SK-N-SH (cell line): ENCODE results near the gene LEPR. TPM values are rescaled to one million over a fixed set of nuclear protein-coding genes. Genes with fewer than 3 reads are reported as not detected.
"Not testable (repeated sequence)": the region's sequence is repeated elsewhere in the genome, so short reads cannot be mapped to it uniquely, and the experiment has no call there.

Source experiments
- CTCF ChIA-PET: fragments of 300-600, 350-600 bp; formaldehyde crosslinking; extraction: SDS; loops from one replicate; lab custom pipeline; 2021; lab: Yijun Ruan, JAX
- POLR2A ChIA-PET: fragments of 350-600 bp; sonication (Branson Sonifier 250); formaldehyde crosslinking; extraction: SDS; loops from one replicate; lab custom pipeline; 2020; ENCODE audit warnings: antibody characterized with exemption, inconsistent platforms; lab: Yijun Ruan, JAX
- DNase-seq: peaks from one replicate; pipeline ENCODE4 v3.0.0; 2012
- H2AFZ ChIP-seq: fragments of 200-600 bp; sonication (generic); 2 replicates; pipeline ENCODE4 v1.8.1; 2016; ENCODE audit warnings: antibody characterized with exemption, mild to moderate bottlenecking, low read depth
- H3F3A ChIP-seq: fragments of 200-600 bp; sonication (generic); replicated peaks from 2 replicates; pipeline ENCODE3; 2016; ENCODE audit warnings: antibody characterized with exemption, mild to moderate bottlenecking; ENCODE audit not compliant: insufficient read depth
- H3K27ac ChIP-seq, 2 experiments: fragments of 200-500 bp in 1 of 2; fragments of 200-600 bp in 1 of 2; sonication (Bioruptor generic) in 1 of 2; sonication (generic), shearing (Covaris generic) in 1 of 2; 2 replicates each; pipeline versions ENCODE4 v1.5.1 to v1.6.1; 2014 to 2016; ENCODE audit warnings: low read depth in 2 of 2, inconsistent platforms in 1 of 2, low read length in 1 of 2, mild to moderate bottlenecking in 1 of 2, mixed read lengths in 1 of 2
- H3K27me3 ChIP-seq: fragments of 200-600 bp; sonication (generic), shearing (Covaris generic); 2 replicates; pipeline ENCODE4 v1.6.1; 2016; ENCODE audit warnings: mixed run types; ENCODE audit not compliant: insufficient read depth
- H3K36me3 ChIP-seq, 2 experiments: fragments of 200-500 bp in 1 of 2; fragments of 200-600 bp in 1 of 2; sonication (Bioruptor generic) in 1 of 2; sonication (generic) in 1 of 2; replicated peaks in 1 of 2; 2 replicates each; pipeline versions ENCODE3 to v1.5.1; 2014 to 2016; ENCODE audit warnings: low read length in 1 of 2, mild to moderate bottlenecking in 1 of 2; ENCODE audit not compliant: insufficient read depth in 2 of 2, control insufficient read depth in 1 of 2
- H3K4me1 ChIP-seq, 2 experiments: fragments of 200-500 bp in 1 of 2; fragments of 200-600 bp in 1 of 2; sonication (Bioruptor generic) in 1 of 2; sonication (generic), shearing (Covaris generic) in 1 of 2; 2 replicates each; pipeline versions ENCODE4 v1.5.1 to v1.6.1; 2014 to 2016; ENCODE audit warnings: low read depth in 1 of 2, low read length in 1 of 2, mixed run types in 1 of 2; ENCODE audit not compliant: insufficient read depth in 2 of 2, control insufficient read depth in 1 of 2
- H3K4me2 ChIP-seq: fragments of 200-600 bp; sonication (generic), shearing (Covaris generic); 2 replicates; pipeline ENCODE4 v1.6.1; 2017; ENCODE audit warnings: mixed run types
- H3K4me3 ChIP-seq, 2 experiments: fragments of 200-500 bp in 1 of 2; fragments of 200-600 bp in 1 of 2; sonication (Bioruptor generic) in 1 of 2; sonication (generic), shearing (Covaris generic) in 1 of 2; 2 replicates each; pipeline versions ENCODE4 v1.5.1 to v1.8.1; 2014 to 2016; ENCODE audit warnings: low read depth in 2 of 2, inconsistent platforms in 1 of 2, low read length in 1 of 2, mild to moderate bottlenecking in 1 of 2, mixed read lengths in 1 of 2, moderate library complexity in 1 of 2
- H3K79me2 ChIP-seq: fragments of 200-600 bp; sonication (generic); 2 replicates; pipeline ENCODE4 v1.8.1; 2017; ENCODE audit warnings: mild to moderate bottlenecking; ENCODE audit not compliant: insufficient read depth
- H3K9ac ChIP-seq: fragments of 200-600 bp; sonication (generic); 2 replicates; pipeline ENCODE4 v1.6.1; 2017; ENCODE audit warnings: mixed run types
- H3K9me2 ChIP-seq: fragments of 200-600 bp; sonication (generic); 2 replicates; pipeline ENCODE4 v1.6.1; 2017; ENCODE audit warnings: mixed run types
- H3K9me3 ChIP-seq: fragments of 200-600 bp; sonication (generic); 2 replicates; pipeline ENCODE4 v1.6.1; 2017; ENCODE audit warnings: mixed run types, mild to moderate bottlenecking, moderate library complexity
- H4K20me1 ChIP-seq: fragments of 200-600 bp; sonication (generic); 2 replicates; pipeline ENCODE4 v1.6.1; 2017; ENCODE audit warnings: mild to moderate bottlenecking, mixed run types; ENCODE audit not compliant: insufficient read depth
- EP300 ChIP-seq, 2 experiments: IDR thresholded peaks; 2 replicates each; pipeline versions ENCODE4 v1.4.0 to v1.6.1; 2012; ENCODE audit warnings: borderline replicate concordance in 1 of 2, low read depth in 1 of 2, low read length in 1 of 2
- GATA2 ChIP-seq: sonication (generic); formaldehyde crosslinking; IDR thresholded peaks from 2 replicates; pipeline ENCODE4 v1.5.0; 2020; ENCODE audit warnings: mild to moderate bottlenecking, missing genetic modification reagents
- JUND ChIP-seq: IDR thresholded peaks from 2 replicates; pipeline ENCODE4 v1.4.0; 2012
- MXI1 ChIP-seq: IDR thresholded peaks from 2 replicates; pipeline ENCODE4 v1.6.1; 2012; ENCODE audit warnings: mild to moderate bottlenecking, low read depth, low read length, improper control_type of control experiment
- NRF1 ChIP-seq: IDR thresholded peaks from 2 replicates; pipeline ENCODE4 v1.6.1; 2012; ENCODE audit warnings: low read depth, mild to moderate bottlenecking, low read length
- POLR2AphosphoS5 ChIP-seq: IDR thresholded peaks from 2 replicates; pipeline ENCODE4 v1.6.1; 2012; ENCODE audit warnings: low read depth, low read length
- RAD21 ChIP-seq: IDR thresholded peaks from 2 replicates; pipeline ENCODE4 v1.6.1; 2012; ENCODE audit warnings: mild to moderate bottlenecking, low read length
- RCOR1 ChIP-seq: fragments of 150-350 bp; IDR thresholded peaks from 2 replicates; pipeline ENCODE4 v1.6.1; 2017; ENCODE audit warnings: antibody characterized with exemption, low read length
- SMC3 ChIP-seq: IDR thresholded peaks from 2 replicates; pipeline ENCODE4 v1.6.1; 2012; ENCODE audit warnings: low read depth, low read length, improper control_type of control experiment
- TAF1 ChIP-seq: IDR thresholded peaks from 2 replicates; pipeline ENCODE4 v1.6.1; 2012; ENCODE audit warnings: low read depth, mild to moderate bottlenecking, low read length, moderate library complexity, borderline replicate concordance
- TCF12 ChIP-seq: IDR thresholded peaks from 2 replicates; pipeline ENCODE4 v1.4.0; 2012
- YY1 ChIP-seq: IDR thresholded peaks from 2 replicates; pipeline ENCODE4 v1.4.0; 2012; ENCODE audit warnings: low read depth, mild to moderate bottlenecking
- WGBS: methylation state at CpG from one replicate; pipeline ENCODE4 v1.1.6; 2017; ENCODE audit warnings: low lambda C conversion rate; 5-methylcytosine and 5-hydroxymethylcytosine counted together
- polyA plus RNA-seq, 3 experiments: library from polyadenylated mRNA; depleted of rRNA; stranded (reverse); fragments of >200 nt; gene quantifications; 2 replicates each; pipeline ENCODE4 v1.2.3, GENCODE V29; 2012
- TF ChIP-seq, protein P1 (sequence below): fragments of 150-350 bp; IDR thresholded peaks from 2 replicates; pipeline ENCODE4 v1.6.1; 2017; ENCODE audit warnings: antibody characterized with exemption, low read length, low read depth, borderline replicate concordance
- TF ChIP-seq, protein P2 (sequence below): IDR thresholded peaks from 2 replicates; pipeline ENCODE4 v1.4.0; 2012; ENCODE audit warnings: low read depth
- TF ChIP-seq, protein P3 (sequence below): fragments of 200-600 bp; sonication (generic); IDR thresholded peaks from 2 replicates; pipeline ENCODE4 v1.6.1; 2017; ENCODE audit warnings: antibody characterized with exemption, mild to moderate bottlenecking, moderate library complexity
- TF ChIP-seq, protein P4 (sequence below): IDR thresholded peaks from 2 replicates; pipeline ENCODE4 v1.4.0; 2012; ENCODE audit warnings: low read depth, borderline replicate concordance
- TF ChIP-seq, protein P5 (sequence below): IDR thresholded peaks from 2 replicates; pipeline ENCODE4 v1.4.0; 2012; ENCODE audit warnings: low read depth, borderline replicate concordance

The LEPR gene
- polyA plus RNA-seq, 1 of the 3 experiments (the other 2 are of a cell fraction), result 2.3 TPM

DNA sequence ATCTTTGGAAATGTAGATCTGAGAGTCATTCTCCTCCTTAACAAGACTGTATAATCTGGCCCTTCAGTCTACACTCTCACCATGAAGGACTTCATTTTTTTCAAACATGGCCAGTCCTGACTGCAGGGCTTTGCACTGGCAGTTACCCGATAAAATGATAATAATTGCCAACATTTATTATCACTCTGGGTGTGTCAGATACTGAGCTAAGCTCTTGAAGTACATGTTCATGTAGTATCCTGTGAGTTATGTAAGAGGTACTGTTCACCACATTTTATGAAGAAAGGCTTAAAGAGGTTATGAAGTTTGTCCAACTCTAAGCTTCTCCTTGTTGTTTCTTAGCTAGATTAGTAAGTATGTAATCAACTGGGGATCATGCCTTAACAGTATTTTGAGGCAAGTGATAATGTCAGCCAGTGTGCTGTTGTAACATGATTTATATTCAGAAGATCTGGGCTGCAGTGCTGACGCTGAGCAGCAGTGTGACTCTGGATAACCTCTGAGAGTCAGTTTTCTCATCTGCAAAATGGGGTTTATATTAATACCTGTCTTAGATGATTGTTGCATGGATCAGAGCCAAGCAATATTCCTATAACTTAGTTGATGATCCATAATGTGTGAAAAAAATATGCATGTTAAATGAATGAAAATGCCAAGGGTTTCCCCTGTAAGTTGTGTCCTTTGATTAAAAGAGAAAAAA lies 42.1 kb upstream of the LEPR start:
- TF ChIP-seq TAF1 (no peak), YY1 (no peak), POLR2AphosphoS5 (no peak), NRF1 (no peak), RCOR1 (no peak), RAD21 (no peak), EP300 (IDR thresholded peaks at IDR 0.05; ENCODE audit: borderline replicate concordance in 1 of 2, low read depth in 1 of 2, low read length in 1 of 2) (no peak), TCF12 (no peak), JUND (no peak), MXI1 (no peak)
- TF ChIP-seq, protein P1, sequence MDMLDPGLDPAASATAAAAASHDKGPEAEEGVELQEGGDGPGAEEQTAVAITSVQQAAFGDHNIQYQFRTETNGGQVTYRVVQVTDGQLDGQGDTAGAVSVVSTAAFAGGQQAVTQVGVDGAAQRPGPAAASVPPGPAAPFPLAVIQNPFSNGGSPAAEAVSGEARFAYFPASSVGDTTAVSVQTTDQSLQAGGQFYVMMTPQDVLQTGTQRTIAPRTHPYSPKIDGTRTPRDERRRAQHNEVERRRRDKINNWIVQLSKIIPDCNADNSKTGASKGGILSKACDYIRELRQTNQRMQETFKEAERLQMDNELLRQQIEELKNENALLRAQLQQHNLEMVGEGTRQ, result no peak
- TF ChIP-seq, protein P2, sequence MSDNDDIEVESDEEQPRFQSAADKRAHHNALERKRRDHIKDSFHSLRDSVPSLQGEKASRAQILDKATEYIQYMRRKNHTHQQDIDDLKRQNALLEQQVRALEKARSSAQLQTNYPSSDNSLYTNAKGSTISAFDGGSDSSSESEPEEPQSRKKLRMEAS, result no peak
- DNase-seq, result no peak
- ChIA-PET CTCF (no interaction called here), POLR2A (no interaction called here)
- WGBS, result 91% methylated on average over 2 of the region's 2 CpGs
- H3K36me3 ChIP-seq, result peaks cover 0 to 5% of the 10 kb centered on the region in 2 experiments
- no peaks in the 10 kb centered on the region for H3F3A ChIP-seq
- no peak overlapping the region for H3K4me3 ChIP-seq
- H4K20me1 ChIP-seq, result no peaks in the 10 kb centered on the region
- H3K9ac ChIP-seq, result no peak overlapping the region
- no peak overlapping the region for H3K27ac ChIP-seq
- H3K27me3 ChIP-seq, result no peaks in the 10 kb centered on the region
- no peaks in the 10 kb centered on the region for H3K9me2 ChIP-seq
- H3K9me3 ChIP-seq, result no peaks in the 10 kb centered on the region
- H3K4me1 ChIP-seq, result no peaks in the 10 kb centered on the region
- no peak overlapping the region for H2AFZ ChIP-seq
- H3K4me2 ChIP-seq, result no peak overlapping the region
- H3K79me2 ChIP-seq, result no peaks in the 10 kb centered on the region

DNA sequence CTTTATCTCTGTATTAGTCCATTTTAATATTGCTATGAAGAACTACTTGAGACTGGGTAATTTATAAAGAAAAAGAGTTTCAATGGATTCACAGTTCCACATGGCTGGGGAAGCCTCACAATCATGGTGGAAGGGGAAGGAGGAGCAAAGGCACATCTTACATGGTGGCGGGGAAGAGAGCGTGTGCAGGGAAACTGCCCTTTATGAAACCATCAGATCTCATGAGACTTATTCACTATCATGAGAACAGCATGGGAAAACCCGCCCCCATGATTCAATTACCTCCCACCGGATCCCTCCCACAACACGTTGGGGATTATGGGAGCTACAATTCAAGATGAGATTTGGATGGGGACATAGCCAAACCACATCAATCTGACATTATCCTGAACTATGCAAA lies 36.0 kb upstream of the LEPR start:
- H3K9me3 ChIP-seq, H3K79me2 ChIP-seq, H3K4me1 ChIP-seq, DNase-seq, CTCF ChIA-PET, H3K27me3 ChIP-seq, H3K27ac ChIP-seq, POLR2A ChIA-PET, H3K4me2 ChIP-seq, H3K4me3 ChIP-seq, H2AFZ ChIP-seq, H3F3A ChIP-seq, H3K9ac ChIP-seq, H4K20me1 ChIP-seq, H3K9me2 ChIP-seq: not testable (repeated sequence)
- WGBS, result 88% methylated on average over 5 of the region's 5 CpGs
- H3K36me3 ChIP-seq, result peaks cover 0 to 12% of the 10 kb centered on the region in 2 experiments

DNA sequence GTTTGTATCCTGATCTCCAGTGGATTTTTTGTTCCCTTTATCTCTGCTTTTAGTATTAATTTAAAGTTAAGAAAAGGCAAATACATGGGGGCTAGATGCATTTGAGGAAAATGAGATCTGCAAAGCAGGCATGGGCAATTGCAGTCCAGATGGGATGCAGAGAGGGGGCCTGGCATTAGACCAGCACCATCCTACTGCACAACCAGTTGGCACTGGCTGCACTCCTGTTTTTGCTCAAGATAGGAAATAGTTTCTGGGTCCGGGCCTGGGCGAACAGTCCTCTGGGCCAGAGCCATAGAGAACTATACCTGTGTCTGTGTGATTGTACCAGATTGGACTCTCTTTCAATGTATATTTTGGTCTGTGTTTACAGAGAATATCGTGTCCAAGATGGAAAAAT lies 34.0 kb upstream of the LEPR start:
- Histone ChIP-seq H3K9ac (no peak overlapping the region), H3K9me2 (no peaks in the 10 kb centered on the region; the same call in 1 of the 2 replicates), H2AFZ (no peak overlapping the region), H3K4me1 (no peaks in the 10 kb centered on the region; a peak in 1 of 4 replicates), H4K20me1 (no peaks in the 10 kb centered on the region), H3K36me3 (peaks cover 0 to 16% of the 10 kb centered on the region in 2 experiments), H3F3A (no peaks in the 10 kb centered on the region), H3K9me3 (no peaks in the 10 kb centered on the region), H3K4me3 (no peak overlapping the region), H3K79me2 (no peaks in the 10 kb centered on the region), H3K27me3 (no peaks in the 10 kb centered on the region), H3K27ac (no peak overlapping the region), H3K4me2 (no peak overlapping the region)
- POLR2A ChIA-PET, result no interaction called here
- DNase-seq, result no peak
- 96% methylated on average over 3 of the region's 3 CpGs for WGBS
- CTCF ChIA-PET, result no interaction called here
- TF ChIP-seq, protein P2, result no peak
- TF ChIP-seq, protein P3, sequence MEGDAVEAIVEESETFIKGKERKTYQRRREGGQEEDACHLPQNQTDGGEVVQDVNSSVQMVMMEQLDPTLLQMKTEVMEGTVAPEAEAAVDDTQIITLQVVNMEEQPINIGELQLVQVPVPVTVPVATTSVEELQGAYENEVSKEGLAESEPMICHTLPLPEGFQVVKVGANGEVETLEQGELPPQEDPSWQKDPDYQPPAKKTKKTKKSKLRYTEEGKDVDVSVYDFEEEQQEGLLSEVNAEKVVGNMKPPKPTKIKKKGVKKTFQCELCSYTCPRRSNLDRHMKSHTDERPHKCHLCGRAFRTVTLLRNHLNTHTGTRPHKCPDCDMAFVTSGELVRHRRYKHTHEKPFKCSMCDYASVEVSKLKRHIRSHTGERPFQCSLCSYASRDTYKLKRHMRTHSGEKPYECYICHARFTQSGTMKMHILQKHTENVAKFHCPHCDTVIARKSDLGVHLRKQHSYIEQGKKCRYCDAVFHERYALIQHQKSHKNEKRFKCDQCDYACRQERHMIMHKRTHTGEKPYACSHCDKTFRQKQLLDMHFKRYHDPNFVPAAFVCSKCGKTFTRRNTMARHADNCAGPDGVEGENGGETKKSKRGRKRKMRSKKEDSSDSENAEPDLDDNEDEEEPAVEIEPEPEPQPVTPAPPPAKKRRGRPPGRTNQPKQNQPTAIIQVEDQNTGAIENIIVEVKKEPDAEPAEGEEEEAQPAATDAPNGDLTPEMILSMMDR, result no peak
- no peak for TF ChIP-seq GATA2 (CRISPR knock-in tag)
- TF ChIP-seq, protein P4, sequence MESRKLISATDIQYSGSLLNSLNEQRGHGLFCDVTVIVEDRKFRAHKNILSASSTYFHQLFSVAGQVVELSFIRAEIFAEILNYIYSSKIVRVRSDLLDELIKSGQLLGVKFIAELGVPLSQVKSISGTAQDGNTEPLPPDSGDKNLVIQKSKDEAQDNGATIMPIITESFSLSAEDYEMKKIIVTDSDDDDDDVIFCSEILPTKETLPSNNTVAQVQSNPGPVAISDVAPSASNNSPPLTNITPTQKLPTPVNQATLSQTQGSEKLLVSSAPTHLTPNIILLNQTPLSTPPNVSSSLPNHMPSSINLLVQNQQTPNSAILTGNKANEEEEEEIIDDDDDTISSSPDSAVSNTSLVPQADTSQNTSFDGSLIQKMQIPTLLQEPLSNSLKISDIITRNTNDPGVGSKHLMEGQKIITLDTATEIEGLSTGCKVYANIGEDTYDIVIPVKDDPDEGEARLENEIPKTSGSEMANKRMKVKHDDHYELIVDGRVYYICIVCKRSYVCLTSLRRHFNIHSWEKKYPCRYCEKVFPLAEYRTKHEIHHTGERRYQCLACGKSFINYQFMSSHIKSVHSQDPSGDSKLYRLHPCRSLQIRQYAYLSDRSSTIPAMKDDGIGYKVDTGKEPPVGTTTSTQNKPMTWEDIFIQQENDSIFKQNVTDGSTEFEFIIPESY, result no peak
- no peak for TF ChIP-seq MXI1
- no peak for TF ChIP-seq SMC3
- TF ChIP-seq, protein P5, sequence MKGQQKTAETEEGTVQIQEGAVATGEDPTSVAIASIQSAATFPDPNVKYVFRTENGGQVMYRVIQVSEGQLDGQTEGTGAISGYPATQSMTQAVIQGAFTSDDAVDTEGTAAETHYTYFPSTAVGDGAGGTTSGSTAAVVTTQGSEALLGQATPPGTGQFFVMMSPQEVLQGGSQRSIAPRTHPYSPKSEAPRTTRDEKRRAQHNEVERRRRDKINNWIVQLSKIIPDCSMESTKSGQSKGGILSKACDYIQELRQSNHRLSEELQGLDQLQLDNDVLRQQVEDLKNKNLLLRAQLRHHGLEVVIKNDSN, result no peak
